ENCODE results near the gene SPDYE5.

SPDYE5 gene

DNA sequence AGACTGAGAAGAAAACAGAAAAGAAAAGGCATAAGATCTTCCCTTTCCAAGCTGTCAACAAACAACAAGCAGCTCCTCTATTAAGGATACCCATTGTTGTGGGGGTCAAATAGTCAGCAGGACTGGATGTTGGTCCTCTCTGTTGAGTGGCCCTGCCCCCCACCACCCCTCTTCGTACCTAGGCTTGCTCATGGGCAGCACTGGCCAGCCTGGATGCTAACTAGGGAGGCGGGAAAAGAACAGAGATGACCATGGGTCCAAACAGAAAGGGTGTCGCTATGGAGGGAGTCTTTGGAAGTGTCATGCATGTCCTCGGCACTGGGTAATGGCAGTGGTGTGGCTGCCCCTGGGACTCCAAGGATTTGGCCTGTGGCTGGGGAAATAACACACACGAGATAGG is 45.6 kb downstream of the SPDYE5 start:
- H3K4me3 ChIP-seq (ENCODE audit: insufficient read depth, low read length, poor library complexity, severe bottlenecking) = no peak overlapping the region
- no peaks in the 10 kb centered on the region for H3K9me2 ChIP-seq (replicated peaks; ENCODE audit: insufficient read depth, low read length)
- H2AFZ ChIP-seq (ENCODE audit: low read depth, low read length, severe bottlenecking) = no peak overlapping the region
- H3F3A ChIP-seq (ENCODE audit: insufficient read depth) = no peaks in the 10 kb centered on the region
- no peaks in the 10 kb centered on the region for H3K9me3 ChIP-seq (ENCODE audit: insufficient read depth, low read length)
- no peak overlapping the region for H3K9ac ChIP-seq (ENCODE audit: low read length)
- TF ChIP-seq, protein P1, sequence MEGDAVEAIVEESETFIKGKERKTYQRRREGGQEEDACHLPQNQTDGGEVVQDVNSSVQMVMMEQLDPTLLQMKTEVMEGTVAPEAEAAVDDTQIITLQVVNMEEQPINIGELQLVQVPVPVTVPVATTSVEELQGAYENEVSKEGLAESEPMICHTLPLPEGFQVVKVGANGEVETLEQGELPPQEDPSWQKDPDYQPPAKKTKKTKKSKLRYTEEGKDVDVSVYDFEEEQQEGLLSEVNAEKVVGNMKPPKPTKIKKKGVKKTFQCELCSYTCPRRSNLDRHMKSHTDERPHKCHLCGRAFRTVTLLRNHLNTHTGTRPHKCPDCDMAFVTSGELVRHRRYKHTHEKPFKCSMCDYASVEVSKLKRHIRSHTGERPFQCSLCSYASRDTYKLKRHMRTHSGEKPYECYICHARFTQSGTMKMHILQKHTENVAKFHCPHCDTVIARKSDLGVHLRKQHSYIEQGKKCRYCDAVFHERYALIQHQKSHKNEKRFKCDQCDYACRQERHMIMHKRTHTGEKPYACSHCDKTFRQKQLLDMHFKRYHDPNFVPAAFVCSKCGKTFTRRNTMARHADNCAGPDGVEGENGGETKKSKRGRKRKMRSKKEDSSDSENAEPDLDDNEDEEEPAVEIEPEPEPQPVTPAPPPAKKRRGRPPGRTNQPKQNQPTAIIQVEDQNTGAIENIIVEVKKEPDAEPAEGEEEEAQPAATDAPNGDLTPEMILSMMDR (IDR thresholded peaks at IDR 0.05; ENCODE audit: insufficient read depth, low read length, poor library complexity, severe bottlenecking) = no peak
- no peak for TF ChIP-seq EZH2phosphoT487 (conservative IDR thresholded peaks at IDR 0.05; ENCODE audit: low read length)
- no peaks in the 10 kb centered on the region for H4K20me1 ChIP-seq (ENCODE audit: low read depth, low read length)
- H3K4me2 ChIP-seq (ENCODE audit: low read depth, low read length, poor library complexity, severe bottlenecking) = no peak overlapping the region
- H3K27ac ChIP-seq (ENCODE audit: low read depth, low read length) = no peak overlapping the region
- no peaks in the 10 kb centered on the region for H3K36me3 ChIP-seq (ENCODE audit: low read length)
- no peaks in the 10 kb centered on the region for H3K27me3 ChIP-seq (ENCODE audit: low read length)
- no peaks in the 10 kb centered on the region for H3K79me2 ChIP-seq (ENCODE audit: insufficient read depth, low read length)

DNA sequence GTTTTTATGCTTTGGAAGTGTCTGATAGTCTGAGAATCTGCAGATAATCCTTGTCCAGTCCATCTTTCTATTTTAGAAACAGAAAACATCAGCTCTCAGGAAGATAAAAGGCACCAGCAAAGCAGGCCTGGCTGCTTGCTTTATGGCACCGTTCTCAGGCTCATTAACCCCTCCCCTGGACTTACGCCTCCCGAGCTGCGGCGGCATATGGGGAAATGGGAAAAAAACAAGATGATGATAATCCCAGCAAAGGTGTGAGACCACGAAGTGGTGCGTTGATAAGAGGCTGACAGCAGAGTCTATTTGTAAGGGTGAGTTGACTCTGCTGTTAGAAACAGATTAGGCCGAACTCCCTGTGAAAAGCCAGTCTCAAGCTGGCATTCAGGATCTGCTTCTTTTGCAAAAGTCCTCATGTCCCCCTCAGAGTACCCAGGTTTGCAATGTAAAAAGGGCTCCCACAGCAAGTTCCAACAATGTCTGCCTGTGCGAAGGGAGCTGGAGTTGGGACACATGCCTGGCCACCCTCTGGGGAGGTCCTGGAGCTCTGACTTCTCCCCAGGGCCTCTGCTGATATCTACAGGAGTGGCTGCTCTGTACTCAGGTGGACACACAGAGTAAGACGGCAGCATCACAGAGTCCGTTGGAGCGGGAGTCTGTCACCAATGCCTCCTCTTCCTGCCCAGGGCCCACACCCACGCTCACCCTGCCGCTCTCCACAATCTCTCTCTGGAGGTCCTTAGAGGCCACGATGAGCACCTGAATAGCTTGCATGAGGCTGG is 54.3 kb downstream of the SPDYE5 start:
- Histone ChIP-seq H3K27me3 (ENCODE audit: low read length) (no peaks in the 10 kb centered on the region), H3K36me3 (ENCODE audit: low read length) (no peaks in the 10 kb centered on the region), H3K4me3 (ENCODE audit: insufficient read depth, low read length, poor library complexity, severe bottlenecking) (no peak overlapping the region), H3K9me2 (replicated peaks; ENCODE audit: insufficient read depth, low read length) (no peaks in the 10 kb centered on the region), H3K9me3 (ENCODE audit: insufficient read depth, low read length) (no peaks in the 10 kb centered on the region), H3F3A (ENCODE audit: insufficient read depth) (no peaks in the 10 kb centered on the region), H3K27ac (ENCODE audit: low read depth, low read length) (no peak overlapping the region), H3K4me2 (ENCODE audit: low read depth, low read length, poor library complexity, severe bottlenecking) (no peak overlapping the region), H3K9ac (ENCODE audit: low read length) (no peak overlapping the region), H2AFZ (ENCODE audit: low read depth, low read length, severe bottlenecking) (no peak overlapping the region), H4K20me1 (ENCODE audit: low read depth, low read length) (no peaks in the 10 kb centered on the region), H3K79me2 (ENCODE audit: insufficient read depth, low read length) (no peaks in the 10 kb centered on the region)
- TF ChIP-seq EZH2phosphoT487 (conservative IDR thresholded peaks at IDR 0.05; ENCODE audit: low read length) = no peak
- TF ChIP-seq, protein P1 (IDR thresholded peaks at IDR 0.05; ENCODE audit: insufficient read depth, low read length, poor library complexity, severe bottlenecking) = no peak

All from SU-DHL-6 (cell line).